ENCODE measurements around the gene IGSF9B. TPM values are rescaled to one million over a fixed set of nuclear protein-coding genes. Genes with fewer than 3 reads are reported as not detected.

Gene IGSF9B
- total RNA-seq, 1 donor from 2014 or later: 1.3 TPM

- Histone ChIP-seq H3K4me1 (no peaks in the 10 kb centered on the region), H3F3A (ENCODE audit: low read depth) (no peaks in the 10 kb centered on the region), H3K27ac (no peak overlapping the region), H3K9me3 (ENCODE audit: low read depth) (no peaks in the 10 kb centered on the region), H3K36me3 (no peaks in the 10 kb centered on the region), H4K20me1 (ENCODE audit: low read depth) (no peaks in the 10 kb centered on the region), H3K4me3 (no peak overlapping the region), H3K27me3 (no peaks in the 10 kb centered on the region), H3K4me2 (no peak overlapping the region), H2AFZ (replicated peaks) (no peak overlapping the region), H3K9ac (no peak overlapping the region), H3K79me2 (ENCODE audit: low read depth) (no peaks in the 10 kb centered on the region)
- H3K27me3 Mint-ChIP-seq (ENCODE audit: insufficient read depth, low read depth): peaks cover 22% of the 10 kb centered on the region
- TF ChIP-seq CTCF (IDR thresholded peaks at IDR 0.05) (no peak), EZH2 (IDR thresholded peaks at IDR 0.05) (no peak), EZH2phosphoT487 (IDR thresholded peaks at IDR 0.05) (no peak)
- H3K27ac Mint-ChIP-seq: no peak overlapping the region
- H3K9me3 Mint-ChIP-seq: no peaks in the 10 kb centered on the region
- DNase-seq (ENCODE audit: low spot score): no peak
- no peaks in the 10 kb centered on the region for H3K36me3 Mint-ChIP-seq
- no peak overlapping the region for H3K4me3 Mint-ChIP-seq
- H3K4me1 Mint-ChIP-seq: peaks cover 11% of the 10 kb centered on the region
Measured at GRCh38 chr11:133984828-133985227, 28.1 kb upstream of the IGSF9B start.

- H3K4me3 Mint-ChIP-seq: no peak overlapping the region
- no peak for DNase-seq (ENCODE audit: low spot score)
- Histone ChIP-seq H3K79me2 (ENCODE audit: low read depth) (no peaks in the 10 kb centered on the region), H3K4me1 (no peaks in the 10 kb centered on the region), H3K27ac (no peak overlapping the region), H3K9me3 (ENCODE audit: low read depth) (no peaks in the 10 kb centered on the region), H3K4me3 (no peak overlapping the region), H3K4me2 (no peak overlapping the region), H3K9ac (no peak overlapping the region), H2AFZ (replicated peaks) (no peak overlapping the region), H3K36me3 (no peaks in the 10 kb centered on the region), H4K20me1 (ENCODE audit: low read depth) (no peaks in the 10 kb centered on the region), H3F3A (ENCODE audit: low read depth) (no peaks in the 10 kb centered on the region), H3K27me3 (no peaks in the 10 kb centered on the region)
- H3K9me3 Mint-ChIP-seq: no peaks in the 10 kb centered on the region
- no peaks in the 10 kb centered on the region for H3K36me3 Mint-ChIP-seq
- no peak overlapping the region for H3K27ac Mint-ChIP-seq
- no peak for TF ChIP-seq CTCF (IDR thresholded peaks at IDR 0.05)
- TF ChIP-seq EZH2phosphoT487 (IDR thresholded peaks at IDR 0.05): no peak
- no peak for TF ChIP-seq EZH2 (IDR thresholded peaks at IDR 0.05)
- H3K4me1 Mint-ChIP-seq: peaks cover 11% of the 10 kb centered on the region
- H3K27me3 Mint-ChIP-seq (ENCODE audit: insufficient read depth, low read depth): peaks cover 22% of the 10 kb centered on the region
Measured at GRCh38 chr11:133983660-133984316, 27.0 kb upstream of the IGSF9B start.

GRCh38 chr11:133982876-133983275, 26.1 kb upstream of the IGSF9B start:
- no peak for DNase-seq (ENCODE audit: low spot score)
- Histone ChIP-seq H3K79me2 (ENCODE audit: low read depth) (no peaks in the 10 kb centered on the region), H3K36me3 (no peaks in the 10 kb centered on the region), H3K27ac (no peak overlapping the region), H3K4me2 (no peak overlapping the region), H3K4me1 (no peaks in the 10 kb centered on the region), H3K4me3 (no peak overlapping the region), H4K20me1 (ENCODE audit: low read depth) (no peaks in the 10 kb centered on the region), H3K9ac (no peak overlapping the region), H3K27me3 (no peaks in the 10 kb centered on the region), H3K9me3 (ENCODE audit: low read depth) (no peaks in the 10 kb centered on the region), H2AFZ (replicated peaks) (no peak overlapping the region), H3F3A (ENCODE audit: low read depth) (no peaks in the 10 kb centered on the region)
- no peak for TF ChIP-seq CTCF (IDR thresholded peaks at IDR 0.05)
- TF ChIP-seq EZH2phosphoT487 (IDR thresholded peaks at IDR 0.05): no peak
- TF ChIP-seq EZH2 (IDR thresholded peaks at IDR 0.05): no peak
- no peak overlapping the region for H3K27ac Mint-ChIP-seq
- H3K9me3 Mint-ChIP-seq: no peaks in the 10 kb centered on the region
- peaks cover 22% of the 10 kb centered on the region for H3K27me3 Mint-ChIP-seq (ENCODE audit: insufficient read depth, low read depth)
- peaks cover 11% of the 10 kb centered on the region for H3K4me1 Mint-ChIP-seq
- no peak overlapping the region for H3K4me3 Mint-ChIP-seq
- H3K36me3 Mint-ChIP-seq: no peaks in the 10 kb centered on the region

Measured in neural progenitor cell (in vitro differentiated cells).